IMR-90 (cell line): ENCODE data around the gene SGSM2.
A peak's percentile ranks its signal among the peaks of the same experiment; 100 is the strongest.

Source experiments
- RAD21 ChIP-seq: IDR thresholded peaks from 2 replicates; pipeline ENCODE4 v1.6.1; 2012; ENCODE audit warnings: low read length, improper control_type of control experiment
- SMC3 ChIP-seq: fragments of 150-350 bp; IDR thresholded peaks from 2 replicates; pipeline ENCODE4 v1.6.1; 2016; ENCODE audit warnings: low read depth, mild to moderate bottlenecking, antibody characterized with exemption, low read length, moderate library complexity
- TF ChIP-seq, protein P1 (sequence below): conservative IDR thresholded peaks from 2 replicates; pipeline ENCODE4 v1.5.1; 2012; ENCODE audit warnings: mild to moderate bottlenecking, low read depth, low read length, improper control_type of control experiment
- TF ChIP-seq, protein P2 (sequence below): fragments of 150-350 bp; IDR thresholded peaks from 2 replicates; pipeline ENCODE4 v1.6.1; 2017; ENCODE audit warnings: mild to moderate bottlenecking, antibody characterized with exemption, low read length, low read depth

DNA sequence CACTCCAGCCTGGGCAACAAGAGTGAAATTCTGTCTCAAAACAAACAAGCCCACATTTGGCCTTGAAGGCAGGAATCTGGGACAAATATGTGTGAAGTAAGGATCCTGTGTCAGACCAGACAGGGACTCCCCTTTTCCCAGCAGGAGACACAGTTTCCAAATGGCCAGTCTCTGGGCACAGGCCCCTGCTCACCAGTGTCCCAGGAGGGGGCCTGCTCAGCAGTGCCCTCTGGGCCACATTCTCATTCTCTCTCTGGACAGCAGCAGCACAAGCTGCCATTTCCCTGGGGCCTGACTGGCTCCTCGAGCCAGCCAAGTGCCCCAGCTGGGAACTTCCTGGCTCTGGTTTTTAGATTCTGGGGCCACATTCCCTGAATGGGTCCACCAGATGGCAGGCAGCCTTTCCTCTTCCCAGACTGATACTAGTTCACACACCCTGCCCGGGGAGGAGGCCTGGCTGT, 75.3 kb downstream of the SGSM2 start:
- TF ChIP-seq RAD21 = 0 out of 2 replicates have a peak, but pooled peaks have one; percentile 3
- TF ChIP-seq, protein P1, sequence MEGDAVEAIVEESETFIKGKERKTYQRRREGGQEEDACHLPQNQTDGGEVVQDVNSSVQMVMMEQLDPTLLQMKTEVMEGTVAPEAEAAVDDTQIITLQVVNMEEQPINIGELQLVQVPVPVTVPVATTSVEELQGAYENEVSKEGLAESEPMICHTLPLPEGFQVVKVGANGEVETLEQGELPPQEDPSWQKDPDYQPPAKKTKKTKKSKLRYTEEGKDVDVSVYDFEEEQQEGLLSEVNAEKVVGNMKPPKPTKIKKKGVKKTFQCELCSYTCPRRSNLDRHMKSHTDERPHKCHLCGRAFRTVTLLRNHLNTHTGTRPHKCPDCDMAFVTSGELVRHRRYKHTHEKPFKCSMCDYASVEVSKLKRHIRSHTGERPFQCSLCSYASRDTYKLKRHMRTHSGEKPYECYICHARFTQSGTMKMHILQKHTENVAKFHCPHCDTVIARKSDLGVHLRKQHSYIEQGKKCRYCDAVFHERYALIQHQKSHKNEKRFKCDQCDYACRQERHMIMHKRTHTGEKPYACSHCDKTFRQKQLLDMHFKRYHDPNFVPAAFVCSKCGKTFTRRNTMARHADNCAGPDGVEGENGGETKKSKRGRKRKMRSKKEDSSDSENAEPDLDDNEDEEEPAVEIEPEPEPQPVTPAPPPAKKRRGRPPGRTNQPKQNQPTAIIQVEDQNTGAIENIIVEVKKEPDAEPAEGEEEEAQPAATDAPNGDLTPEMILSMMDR = 0 out of 2 replicates have a peak, but pooled peaks have one; percentile 22
- TF ChIP-seq, protein P2, sequence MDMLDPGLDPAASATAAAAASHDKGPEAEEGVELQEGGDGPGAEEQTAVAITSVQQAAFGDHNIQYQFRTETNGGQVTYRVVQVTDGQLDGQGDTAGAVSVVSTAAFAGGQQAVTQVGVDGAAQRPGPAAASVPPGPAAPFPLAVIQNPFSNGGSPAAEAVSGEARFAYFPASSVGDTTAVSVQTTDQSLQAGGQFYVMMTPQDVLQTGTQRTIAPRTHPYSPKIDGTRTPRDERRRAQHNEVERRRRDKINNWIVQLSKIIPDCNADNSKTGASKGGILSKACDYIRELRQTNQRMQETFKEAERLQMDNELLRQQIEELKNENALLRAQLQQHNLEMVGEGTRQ = no peak
- peak; percentile 11; the same call in 1 of the 2 replicates for TF ChIP-seq SMC3
